Activated T-helper 17 cell treated with anti-CD3 and anti-CD28 coated beads, Interleukin-2, amount 50 U/mL, for 72 hours (primary cell): ENCODE data around the gene KCNJ5. TPM values are rescaled to one million over a fixed set of nuclear protein-coding genes. Genes with fewer than 3 reads are reported as not detected.
A peak's percentile ranks its signal among the peaks of the same experiment; 100 is the strongest.

Experiments used
- ATAC-seq: fragments of 150-1000 bp; cut with Tn5 transposase; replicated peaks from 2 replicates; pipeline ENCODE4 v1.10.0; 2021; ENCODE audit warnings: mild to moderate bottlenecking, moderate library complexity
- H3K27ac Mint-ChIP-seq: one replicate; pipeline ENCODE4 v1.8.0; 2022; ENCODE audit warnings: mixed read lengths
- H3K27me3 Mint-ChIP-seq: one replicate; pipeline ENCODE4 v1.8.0; 2022; ENCODE audit warnings: mixed read lengths
- H3K36me3 Mint-ChIP-seq: one replicate; pipeline ENCODE4 v1.8.0; 2022; ENCODE audit warnings: low read depth, mild to moderate bottlenecking, mixed read lengths
- H3K4me1 Mint-ChIP-seq: one replicate; pipeline ENCODE4 v1.8.0; 2022; ENCODE audit warnings: mixed read lengths
- H3K4me3 Mint-ChIP-seq: one replicate; pipeline ENCODE4 v1.8.0; 2022; ENCODE audit warnings: mild to moderate bottlenecking, mixed read lengths
- H3K9me3 Mint-ChIP-seq: one replicate; pipeline ENCODE4 v1.8.0; 2022; ENCODE audit warnings: mixed read lengths
- total RNA-seq, 2 donors: library from RNA; stranded (reverse); gene quantifications; one replicate each; pipeline ENCODE4 v1.2.3, GENCODE V29; 2022

Gene KCNJ5
- total RNA-seq, 2 donors from 2014 or later = not detected

GRCh38 chr11:128897826-128898225 is 6.7 kb downstream of the KCNJ5 start:
- Mint-ChIP-seq H3K27ac (no peak overlapping the region), H3K4me3 (no peak overlapping the region), H3K9me3 (no peaks in the 10 kb centered on the region), H3K4me1 (no peaks in the 10 kb centered on the region), H3K36me3 (no peaks in the 10 kb centered on the region), H3K27me3 (peaks cover 4% of the 10 kb centered on the region)
- ATAC-seq = no peak

- Mint-ChIP-seq H3K9me3 (no peaks in the 10 kb centered on the region), H3K4me1 (no peaks in the 10 kb centered on the region), H3K27ac (no peak overlapping the region), H3K27me3 (peaks cover 4% of the 10 kb centered on the region), H3K4me3 (no peak overlapping the region), H3K36me3 (no peaks in the 10 kb centered on the region)
- no peak for ATAC-seq
Measured at GRCh38 chr11:128898580-128899344, 7.6 kb downstream of the KCNJ5 start.

- Mint-ChIP-seq H3K27me3 (peaks cover 6% of the 10 kb centered on the region), H3K27ac (no peak overlapping the region), H3K36me3 (no peaks in the 10 kb centered on the region), H3K9me3 (no peaks in the 10 kb centered on the region), H3K4me1 (no peaks in the 10 kb centered on the region), H3K4me3 (no peak overlapping the region)
- no peak for ATAC-seq
Measured at GRCh38 chr11:128900468-128900867, 9.3 kb downstream of the KCNJ5 start.

GRCh38 chr11:128901653-128902514 is 10.7 kb downstream of the KCNJ5 start:
- Mint-ChIP-seq H3K27ac (no peak overlapping the region), H3K27me3 (peaks cover 6% of the 10 kb centered on the region), H3K4me1 (peaks cover 5% of the 10 kb centered on the region), H3K9me3 (no peaks in the 10 kb centered on the region), H3K36me3 (no peaks in the 10 kb centered on the region), H3K4me3 (no peak overlapping the region)
- ATAC-seq = no peak

- no peak for ATAC-seq
- Mint-ChIP-seq H3K4me1 (peaks cover 5% of the 10 kb centered on the region), H3K4me3 (no peak overlapping the region), H3K27me3 (peaks cover 6% of the 10 kb centered on the region), H3K27ac (no peak overlapping the region), H3K36me3 (no peaks in the 10 kb centered on the region), H3K9me3 (no peaks in the 10 kb centered on the region)
Measured at GRCh38 chr11:128902515-128903066, 11.4 kb downstream of the KCNJ5 start.

- peaks cover 6% of the 10 kb centered on the region for H3K27me3 Mint-ChIP-seq
- H3K4me3 Mint-ChIP-seq = peak overlapping the region; percentile 78
- no peak for ATAC-seq
- no peaks in the 10 kb centered on the region for H3K36me3 Mint-ChIP-seq
- H3K27ac Mint-ChIP-seq = no peak overlapping the region
- no peaks in the 10 kb centered on the region for H3K9me3 Mint-ChIP-seq
- H3K4me1 Mint-ChIP-seq = peaks cover 5% of the 10 kb centered on the region
Measured at GRCh38 chr11:128903248-128904061, 12.3 kb downstream of the KCNJ5 start.

- Mint-ChIP-seq H3K27ac (no peak overlapping the region), H3K4me1 (peaks cover 5% of the 10 kb centered on the region), H3K9me3 (no peaks in the 10 kb centered on the region), H3K4me3 (peak overlapping the region; percentile 78), H3K36me3 (no peaks in the 10 kb centered on the region), H3K27me3 (peaks cover 6% of the 10 kb centered on the region)
- no peak for ATAC-seq
Measured at GRCh38 chr11:128904303-128904655, 13.1 kb downstream of the KCNJ5 start.

GRCh38 chr11:128904656-128905344 is 13.6 kb downstream of the KCNJ5 start:
- H3K27ac Mint-ChIP-seq = no peak overlapping the region
- no peaks in the 10 kb centered on the region for H3K36me3 Mint-ChIP-seq
- peaks cover 6% of the 10 kb centered on the region for H3K27me3 Mint-ChIP-seq
- H3K9me3 Mint-ChIP-seq = no peaks in the 10 kb centered on the region
- H3K4me1 Mint-ChIP-seq = peaks cover 5% of the 10 kb centered on the region
- H3K4me3 Mint-ChIP-seq = peak overlapping the region; percentile 78
- ATAC-seq = peak; percentile 21

- peaks cover 6% of the 10 kb centered on the region for H3K27me3 Mint-ChIP-seq
Measured at GRCh38 chr11:128905345-128906184, 14.4 kb downstream of the KCNJ5 start.

GRCh38 chr11:128906185-128907050 is 15.3 kb downstream of the KCNJ5 start:
- H3K27ac Mint-ChIP-seq = peak overlapping the region; percentile 15
- peaks cover 6% of the 10 kb centered on the region for H3K27me3 Mint-ChIP-seq

More at GRCh38 chr11:128905345-128906184, 14.4 kb downstream of the KCNJ5 start:
- ATAC-seq = peak; percentile 65
- Mint-ChIP-seq H3K27ac (peak overlapping the region; percentile 15), H3K9me3 (no peaks in the 10 kb centered on the region), H3K4me1 (peaks cover 5% of the 10 kb centered on the region), H3K36me3 (no peaks in the 10 kb centered on the region), H3K4me3 (peak overlapping the region; percentile 78)

GRCh38 chr11:128907585-128907984 is 16.4 kb downstream of the KCNJ5 start:
- Mint-ChIP-seq H3K4me1 (peaks cover 5% of the 10 kb centered on the region), H3K27ac (no peak overlapping the region), H3K9me3 (no peaks in the 10 kb centered on the region), H3K27me3 (peaks cover 6% of the 10 kb centered on the region), H3K36me3 (no peaks in the 10 kb centered on the region), H3K4me3 (no peak overlapping the region)
- ATAC-seq = no peak

More at GRCh38 chr11:128906185-128907050, 15.3 kb downstream of the KCNJ5 start:
- H3K4me3 Mint-ChIP-seq = peak overlapping the region; percentile 78
- H3K36me3 Mint-ChIP-seq = no peaks in the 10 kb centered on the region
- ATAC-seq = no peak
- no peaks in the 10 kb centered on the region for H3K9me3 Mint-ChIP-seq
- H3K4me1 Mint-ChIP-seq = peaks cover 5% of the 10 kb centered on the region
